ENCODE data around the gene ILDR2. TPM values are rescaled to one million over a fixed set of nuclear protein-coding genes. Genes with fewer than 3 reads are reported as not detected.

ILDR2 gene
- total and polyA plus RNA-seq, 9 of the 15 experiments (the other 6 are each of a cell fraction or from before 2014, with no cell fraction given) = 0.03 to 0.31 (median 0.18) TPM; not detected in 2

DNA sequence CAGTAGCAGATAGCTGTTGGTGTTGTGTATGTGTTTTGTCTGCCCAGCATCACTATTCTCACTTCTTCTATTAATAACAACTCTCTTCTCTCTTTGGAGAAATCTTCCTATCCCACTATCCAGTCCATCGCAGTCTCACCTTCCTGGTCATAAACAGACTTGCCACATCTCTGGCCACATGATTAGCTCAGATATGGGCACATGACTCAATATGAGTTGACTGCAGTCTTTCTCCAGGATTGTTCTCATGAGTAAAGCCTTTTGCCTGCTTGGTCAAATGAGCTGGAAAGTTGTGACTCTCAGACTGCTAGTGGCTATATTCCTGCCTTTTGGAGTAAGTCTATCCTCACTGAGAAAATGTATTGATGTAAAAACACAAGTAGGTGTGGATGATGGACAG, 66.4 kb downstream of the ILDR2 start (continued):
- TF ChIP-seq, protein P1, sequence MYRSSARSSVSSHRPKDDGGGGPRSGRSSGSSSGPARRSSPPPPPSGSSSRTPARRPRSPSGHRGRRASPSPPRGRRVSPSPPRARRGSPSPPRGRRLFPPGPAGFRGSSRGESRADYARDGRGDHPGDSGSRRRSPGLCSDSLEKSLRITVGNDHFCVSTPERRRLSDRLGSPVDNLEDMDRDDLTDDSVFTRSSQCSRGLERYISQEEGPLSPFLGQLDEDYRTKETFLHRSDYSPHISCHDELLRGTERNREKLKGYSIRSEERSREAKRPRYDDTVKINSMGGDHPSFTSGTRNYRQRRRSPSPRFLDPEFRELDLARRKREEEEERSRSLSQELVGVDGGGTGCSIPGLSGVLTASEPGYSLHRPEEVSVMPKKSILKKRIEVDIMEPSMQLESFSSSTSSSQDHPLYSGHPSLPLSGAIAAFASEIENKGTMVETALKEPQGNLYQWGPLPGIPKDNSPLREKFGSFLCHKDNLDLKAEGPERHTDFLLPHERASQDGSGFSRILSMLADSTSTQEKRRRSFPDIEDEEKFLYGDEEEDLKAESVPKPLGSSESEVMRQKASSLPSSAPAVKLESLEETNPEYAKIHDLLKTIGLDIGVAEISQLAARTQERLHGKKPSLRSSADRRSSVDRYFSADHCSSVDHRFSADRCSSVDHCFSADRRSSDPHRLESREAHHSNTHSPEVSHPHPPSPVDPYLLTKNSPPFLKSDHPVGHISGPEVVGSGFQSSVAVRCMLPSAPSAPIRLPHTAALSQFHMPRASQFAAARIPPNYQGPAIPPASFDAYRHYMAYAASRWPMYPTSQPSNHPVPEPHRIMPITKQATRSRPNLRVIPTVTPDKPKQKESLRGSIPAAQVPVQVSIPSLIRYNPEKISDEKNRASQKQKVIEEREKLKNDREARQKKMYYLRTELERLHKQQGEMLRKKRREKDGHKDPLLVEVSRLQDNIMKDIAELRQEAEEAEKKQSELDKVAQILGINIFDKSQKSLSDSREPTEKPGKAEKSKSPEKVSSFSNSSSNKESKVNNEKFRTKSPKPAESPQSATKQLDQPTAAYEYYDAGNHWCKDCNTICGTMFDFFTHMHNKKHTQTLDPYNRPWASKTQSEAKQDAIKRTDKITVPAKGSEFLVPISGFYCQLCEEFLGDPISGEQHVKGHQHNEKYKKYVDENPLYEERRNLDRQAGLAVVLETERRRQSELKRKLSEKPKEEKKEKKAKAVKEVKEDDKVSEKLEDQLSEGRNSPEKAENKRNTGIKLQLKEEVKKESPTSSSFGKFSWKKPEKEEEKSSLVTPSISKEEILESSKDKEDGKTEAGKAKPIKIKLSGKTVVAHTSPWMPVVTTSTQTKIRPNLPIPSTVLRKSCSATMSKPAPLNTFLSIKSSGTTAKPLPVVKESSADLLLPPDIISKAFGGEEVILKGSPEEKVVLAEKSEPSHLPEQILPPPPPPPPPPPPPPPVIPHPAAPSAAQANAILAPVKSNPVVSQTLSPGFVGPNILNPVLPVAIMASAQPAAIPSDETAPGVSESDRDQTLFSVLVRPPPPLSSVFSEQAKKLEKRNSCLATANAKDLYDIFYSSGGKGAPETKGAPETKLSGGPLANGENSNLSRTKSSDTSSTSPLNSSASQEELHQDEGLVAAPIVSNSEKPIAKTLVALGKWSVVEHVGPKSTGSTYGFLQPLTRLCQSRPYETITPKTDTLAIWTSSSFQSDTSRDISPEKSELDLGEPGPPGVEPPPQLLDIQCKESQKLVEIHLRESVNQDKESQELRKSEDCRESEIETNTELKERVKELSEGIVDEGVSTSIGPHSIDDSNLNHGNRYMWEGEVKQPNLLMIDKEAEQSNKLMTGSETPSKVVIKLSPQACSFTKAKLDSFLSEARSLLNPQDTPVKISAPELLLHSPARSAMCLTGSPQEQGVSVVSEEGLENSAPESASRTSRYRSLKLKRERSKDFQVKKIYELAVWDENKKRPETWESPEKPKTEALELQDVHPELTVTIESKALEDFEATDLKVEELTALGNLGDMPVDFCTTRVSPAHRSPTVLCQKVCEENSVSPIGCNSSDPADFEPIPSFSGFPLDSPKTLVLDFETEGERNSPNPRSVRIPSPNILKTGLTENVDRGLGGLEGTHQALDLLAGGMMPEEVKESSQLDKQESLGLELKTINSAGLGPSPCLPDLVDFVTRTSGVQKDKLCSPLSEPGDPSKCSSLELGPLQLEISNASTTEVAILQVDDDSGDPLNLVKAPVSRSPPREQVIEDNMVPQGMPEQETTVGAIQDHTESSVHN (IDR thresholded peaks at IDR 0.05; ENCODE audit: borderline replicate concordance in 1 of 2, low read depth in 1 of 2) = no peak
- TF ChIP-seq ZFX (CRISPR knock-in tag; IDR thresholded peaks at IDR 0.05) (no peak), FOSL1 (tag; conservative IDR thresholded peaks at IDR 0.05) (no peak; the same call in 1 of the 2 replicates), COPS2 (conservative IDR thresholded peaks at IDR 0.05) (no peak), NCOR1 (IDR thresholded peaks at IDR 0.05) (no peak)

Data from K562 (cell line).